NCI-H2196 (cell line): ENCODE results near the gene ANKIB1.
"Not testable (repeated sequence)": the region's sequence is repeated elsewhere in the genome, so short reads cannot be mapped to it uniquely, and the experiment has no call there.

Experiments used
- DNase-seq: peaks from one replicate; lab custom pipeline; 2025; ENCODE audit not compliant: unreplicated experiment; lab: John Stamatoyannopoulos, UW

ANKIB1 gene

DNA sequence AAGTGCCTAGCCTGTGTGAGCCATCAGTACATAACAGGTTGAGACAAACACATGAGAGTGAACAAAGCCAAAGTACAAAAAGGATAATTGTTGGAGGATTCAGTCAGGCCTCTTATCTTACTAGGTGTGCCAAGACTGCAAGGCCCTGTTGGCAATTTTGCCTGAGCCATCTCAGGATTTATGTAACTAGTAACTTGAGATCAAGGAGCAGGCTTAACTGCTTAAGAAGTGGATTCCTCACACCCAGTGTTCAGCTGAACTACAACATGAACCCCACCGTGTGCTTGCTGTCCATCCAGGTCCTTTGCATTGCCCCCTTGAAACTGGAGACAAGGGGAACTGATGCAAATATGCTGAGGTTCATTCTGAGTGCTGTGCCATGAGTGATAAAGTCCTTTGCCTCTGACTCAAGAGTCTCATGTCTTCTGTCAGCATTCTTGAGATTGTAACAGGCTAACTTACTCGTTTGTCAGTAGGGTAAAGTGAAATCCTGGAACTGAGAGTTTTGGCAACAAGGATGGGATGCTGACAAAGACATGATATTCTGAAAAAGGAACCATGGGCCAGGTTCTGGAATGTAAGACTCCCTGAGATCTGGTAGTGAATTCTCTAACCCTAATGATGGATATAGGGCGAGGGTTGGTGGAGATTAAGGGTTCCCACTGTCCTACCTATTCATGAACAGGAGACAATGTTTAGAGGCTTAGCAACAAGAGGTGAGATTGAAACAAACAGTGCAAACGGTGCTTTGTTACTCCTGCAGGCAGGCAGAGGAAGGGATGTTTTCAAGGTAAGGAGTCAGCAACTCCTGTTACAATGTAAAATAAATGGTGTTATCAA lies 157.4 kb downstream of the ANKIB1 start:
- peak; percentile 35 for DNase-seq

DNA sequence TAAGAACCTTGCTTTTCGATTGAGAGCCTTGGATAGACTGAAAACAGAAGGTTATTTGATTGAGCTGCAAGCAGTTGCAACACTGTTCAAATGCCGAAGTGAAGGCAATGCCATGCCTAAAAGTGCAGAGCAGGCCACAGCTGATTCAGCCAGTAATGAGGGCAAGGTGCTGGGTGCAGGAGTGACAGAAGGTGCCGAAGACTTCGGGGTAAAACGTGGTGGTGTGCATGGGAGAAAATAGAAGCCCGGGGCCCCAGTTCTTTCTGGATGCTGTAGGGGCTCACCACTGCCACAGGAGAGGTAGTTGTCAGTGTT lies 157.9 kb downstream of the ANKIB1 start:
- DNase-seq: no peak

DNA sequence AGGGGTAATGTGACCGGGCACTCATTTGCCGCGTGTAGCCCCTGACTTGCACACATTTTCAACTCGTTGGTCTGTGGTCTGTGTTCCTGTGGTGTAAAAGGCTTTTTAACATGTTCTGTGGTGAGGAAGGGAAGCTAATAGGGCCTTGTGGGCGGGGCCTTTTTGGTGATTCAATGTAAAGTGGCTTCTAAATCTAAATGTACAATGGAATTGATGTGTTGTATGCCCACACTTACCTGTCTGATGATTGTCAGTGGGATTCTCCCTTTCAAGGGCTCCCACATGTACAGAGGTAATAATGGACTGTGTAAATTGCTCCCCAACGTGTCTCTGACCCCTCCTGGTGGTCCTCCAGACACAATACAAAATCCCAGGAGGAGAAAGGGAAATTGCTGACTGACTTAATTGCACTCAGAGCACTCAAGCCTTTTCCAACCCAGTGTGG lies 158.4 kb downstream of the ANKIB1 start:
- DNase-seq: no peak

DNA sequence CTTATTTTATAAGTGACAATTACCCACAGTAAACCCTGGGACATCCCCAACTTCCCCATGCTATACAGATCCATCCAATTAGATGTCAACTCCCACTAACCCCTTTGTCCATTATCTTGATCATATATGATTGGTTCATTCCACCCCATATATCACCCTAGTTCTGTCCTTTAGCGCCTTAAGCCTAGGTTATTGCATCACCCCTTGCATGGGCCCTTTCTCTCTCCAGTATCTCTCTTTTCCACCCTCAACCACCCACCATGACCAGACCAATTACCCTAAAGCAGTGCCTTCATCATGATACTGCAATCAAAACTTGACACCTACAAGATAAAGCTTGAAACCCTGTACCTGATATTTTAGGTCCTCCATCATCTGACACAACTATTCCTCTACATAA lies 163.6 kb downstream of the ANKIB1 start:
- DNase-seq: no peak

DNA sequence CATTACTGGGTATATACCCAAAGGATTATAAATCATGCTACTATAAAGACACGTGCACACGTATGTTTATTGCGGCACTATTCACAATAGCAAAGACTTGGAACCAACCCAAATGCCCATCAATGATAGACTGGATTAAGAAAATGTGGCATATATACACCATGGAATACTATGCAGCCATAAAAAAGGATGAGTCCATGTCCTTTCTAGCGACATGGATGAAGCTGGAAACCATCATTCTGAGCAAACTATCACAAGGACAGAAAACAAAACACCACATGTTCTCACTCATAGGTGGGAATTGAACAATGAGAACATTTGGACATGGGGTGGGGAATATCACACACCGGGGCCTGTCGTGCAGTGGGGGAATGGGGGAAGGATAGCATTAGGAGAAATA lies 164.4 kb downstream of the ANKIB1 start:
- not testable (repeated sequence) for DNase-seq

DNA sequence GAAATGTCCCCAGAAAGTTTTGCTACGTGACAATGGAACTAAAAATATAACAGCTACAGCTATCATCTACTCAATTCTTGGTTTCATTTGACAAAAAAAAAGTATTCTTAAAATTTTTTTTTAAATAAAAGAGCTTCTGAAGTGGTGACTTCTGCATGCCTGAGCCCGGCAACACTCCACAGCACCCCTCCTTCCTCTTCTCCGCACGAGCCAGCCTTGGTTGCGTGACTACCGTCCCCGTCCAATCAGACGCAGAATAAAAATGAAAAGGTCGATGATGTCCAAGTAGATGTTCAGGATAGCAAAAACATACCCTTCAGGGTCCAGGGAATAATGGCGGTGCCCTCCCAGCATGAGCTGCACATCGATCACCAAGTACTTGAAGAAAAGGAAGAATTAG lies 167.0 kb downstream of the ANKIB1 start:
- DNase-seq: no peak

DNA sequence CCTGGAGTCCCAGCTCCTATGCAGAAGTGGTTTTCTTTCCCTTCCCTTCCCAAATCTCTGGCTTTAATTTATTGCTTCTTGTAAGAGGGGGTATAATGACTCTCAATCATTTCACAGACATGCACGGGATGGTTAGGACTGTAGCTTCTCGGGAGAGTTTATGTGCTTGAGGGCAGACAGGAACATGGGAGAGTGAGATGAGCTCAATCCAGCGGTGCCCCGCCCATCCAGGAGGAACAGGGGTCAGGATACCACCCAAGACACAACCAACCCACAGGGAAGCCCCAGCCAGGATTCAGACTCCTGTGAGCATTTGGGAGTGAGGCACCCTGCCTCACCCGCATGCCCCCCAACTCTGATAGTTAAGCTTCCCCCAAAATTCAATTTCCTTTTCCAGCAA lies 167.8 kb downstream of the ANKIB1 start:
- no peak for DNase-seq

DNA sequence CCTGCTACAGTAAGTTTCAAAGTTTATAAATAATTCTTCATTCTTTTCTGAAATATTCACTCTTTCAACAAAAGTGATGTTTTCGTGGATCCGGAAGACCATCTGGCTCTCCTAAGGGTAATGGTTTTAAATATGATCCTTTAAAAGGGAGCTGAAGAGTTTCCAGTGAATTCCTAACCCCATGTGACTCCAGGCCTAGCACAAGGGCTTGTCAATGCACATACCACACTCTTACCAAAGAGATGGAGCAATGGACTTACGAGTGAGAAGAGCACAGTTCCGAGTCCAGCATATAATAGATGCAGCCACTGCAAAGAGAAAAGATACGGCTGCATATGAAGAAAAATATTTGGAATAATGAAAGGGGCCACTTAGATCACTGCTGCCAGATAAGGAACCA lies 169.5 kb downstream of the ANKIB1 start:
- DNase-seq: no peak

DNA sequence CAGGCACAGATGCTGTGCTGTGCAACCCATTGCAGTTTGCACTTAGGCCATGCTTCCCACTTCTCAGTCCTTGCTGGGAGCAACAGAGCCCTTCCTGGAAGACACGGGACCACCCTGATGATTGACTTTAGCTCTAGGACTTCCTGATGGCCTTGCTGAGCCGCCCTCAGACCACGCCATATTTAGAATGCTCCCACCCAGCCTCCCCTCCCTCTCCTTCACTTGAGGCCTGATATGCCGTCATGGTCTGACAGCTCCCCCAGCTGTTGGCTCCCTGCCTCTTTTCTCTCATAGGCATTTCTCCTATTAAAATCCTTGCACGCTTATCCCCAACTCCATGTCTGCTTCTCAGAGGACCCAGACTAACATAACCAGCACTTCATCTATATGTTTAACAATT lies 172.1 kb downstream of the ANKIB1 start:
- no peak for DNase-seq

DNA sequence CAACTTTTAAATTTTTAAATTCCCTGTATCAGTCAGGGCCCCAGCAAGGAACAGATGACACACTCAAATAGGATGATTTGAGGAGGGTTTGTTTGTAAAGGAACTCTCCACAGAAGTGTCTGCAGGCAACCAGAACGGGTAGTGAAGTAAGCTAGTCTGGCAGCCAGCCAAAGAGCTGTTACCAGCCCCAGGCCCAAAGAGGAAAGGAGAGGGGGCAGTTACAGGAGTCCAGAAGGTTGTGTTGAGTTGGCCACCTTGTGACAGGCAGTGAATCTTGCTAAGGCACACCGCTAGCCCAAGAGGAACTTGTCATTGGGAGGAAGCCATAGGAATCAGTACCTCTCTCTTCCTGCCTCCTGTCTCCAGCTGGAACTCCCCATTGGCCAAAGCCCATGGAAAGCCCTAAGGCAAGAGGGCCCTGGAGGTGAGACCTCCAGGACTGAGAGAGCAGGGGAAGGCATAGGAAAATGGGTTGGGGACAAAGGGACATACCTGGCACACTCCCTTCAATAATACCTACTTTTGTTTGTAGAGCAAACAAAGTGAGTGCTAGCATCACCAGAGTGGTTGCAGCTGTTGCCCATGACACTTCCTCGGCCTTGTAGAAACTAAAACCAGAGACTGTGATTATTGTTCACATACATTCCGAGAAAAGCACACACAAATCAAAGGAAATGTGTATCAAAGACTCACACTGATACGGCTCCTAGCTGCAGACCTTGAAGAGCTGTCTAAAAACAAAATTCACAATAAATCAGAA lies 176.1 kb downstream of the ANKIB1 start:
- DNase-seq: peak; percentile 60

DNA sequence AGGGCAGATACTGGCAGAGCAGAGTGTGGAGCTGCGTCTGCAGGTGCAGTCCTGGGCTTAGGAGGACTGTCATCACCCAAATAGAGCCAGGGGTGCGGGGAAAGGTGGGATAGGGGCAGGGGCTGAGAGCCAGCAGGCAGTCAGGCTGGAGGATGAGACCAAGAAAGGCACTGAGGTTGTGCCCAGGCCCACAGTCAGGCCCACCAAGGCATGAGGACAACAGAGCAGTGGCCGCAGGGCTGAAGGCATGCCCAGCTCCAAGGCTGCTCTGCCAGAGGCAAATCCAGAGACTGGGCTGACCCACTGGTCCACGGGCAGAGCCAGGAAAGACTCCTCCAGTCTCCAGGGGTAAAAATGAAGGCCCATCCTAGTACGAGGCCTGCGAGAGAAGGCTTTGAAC lies 177.2 kb downstream of the ANKIB1 start:
- no peak for DNase-seq

DNA sequence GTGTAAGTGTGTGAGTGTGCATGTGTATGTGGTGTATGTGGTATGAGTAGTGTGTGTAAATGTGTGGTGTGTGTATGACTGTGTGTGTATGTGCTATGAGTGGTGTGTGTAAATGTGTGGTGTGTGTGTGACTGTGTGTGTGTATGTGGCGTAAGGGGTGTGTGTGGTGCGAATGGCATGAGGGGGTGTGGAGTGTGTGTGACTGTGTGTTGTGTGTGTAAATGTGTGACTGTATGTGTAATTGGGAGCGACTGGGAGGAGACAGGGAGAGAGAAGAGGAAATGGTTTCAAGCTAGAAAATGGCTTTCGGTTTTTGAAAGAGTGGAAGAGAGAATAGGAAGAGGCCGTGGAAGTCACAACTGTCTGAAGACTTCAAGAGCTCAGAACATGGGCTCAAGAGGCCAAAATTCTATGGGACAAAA lies 177.9 kb downstream of the ANKIB1 start:
- no peak for DNase-seq

DNA sequence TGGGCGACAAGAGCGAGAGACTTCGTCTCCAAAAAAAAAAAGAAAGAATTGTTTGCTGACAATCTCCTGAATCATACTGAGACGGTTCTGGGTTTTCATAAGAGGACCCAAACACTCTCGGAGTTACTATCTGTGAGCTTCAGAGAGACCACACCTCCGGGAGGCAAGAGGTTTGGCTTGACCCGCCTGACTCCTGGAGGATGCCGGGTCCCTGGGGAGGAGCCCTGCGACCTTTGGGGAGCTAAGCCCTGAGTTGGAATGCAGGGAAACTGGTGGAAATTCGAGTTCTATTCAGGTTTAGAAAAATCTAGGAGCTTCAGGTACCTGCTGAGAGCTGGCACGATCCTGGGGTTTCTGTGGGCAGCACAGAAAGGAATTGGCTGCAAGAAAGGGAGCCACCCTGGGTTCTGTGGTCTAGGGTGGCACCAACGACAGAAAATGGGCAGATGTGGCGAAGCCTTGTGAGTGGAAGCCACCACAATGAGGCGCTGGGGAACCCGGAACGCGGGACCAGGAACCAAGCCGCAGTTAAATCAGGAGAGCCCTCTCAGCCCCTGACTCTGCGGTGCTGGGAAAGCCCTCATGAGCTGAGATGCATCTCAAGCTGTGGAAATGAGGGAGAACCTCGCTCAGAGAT lies 179.7 kb downstream of the ANKIB1 start:
- DNase-seq: no peak

DNA sequence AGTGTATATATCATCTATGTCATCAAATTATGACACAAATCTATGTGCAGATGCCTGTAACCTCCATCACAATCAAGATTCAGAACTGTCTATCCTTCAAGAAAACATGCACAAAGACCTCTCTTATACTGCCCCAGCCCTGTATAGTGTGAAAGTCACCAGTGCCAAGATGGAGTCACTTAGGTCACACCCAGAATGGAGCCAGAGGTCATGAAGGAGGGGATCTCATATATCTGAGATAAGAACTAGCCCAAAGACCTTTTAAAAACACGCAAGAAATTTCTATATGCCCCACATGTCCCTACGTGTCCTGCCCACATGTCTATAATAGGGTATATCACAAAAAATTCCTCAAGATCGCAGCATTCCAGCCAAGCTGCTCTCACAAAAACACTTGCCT lies 181.4 kb downstream of the ANKIB1 start:
- DNase-seq: no peak

DNA sequence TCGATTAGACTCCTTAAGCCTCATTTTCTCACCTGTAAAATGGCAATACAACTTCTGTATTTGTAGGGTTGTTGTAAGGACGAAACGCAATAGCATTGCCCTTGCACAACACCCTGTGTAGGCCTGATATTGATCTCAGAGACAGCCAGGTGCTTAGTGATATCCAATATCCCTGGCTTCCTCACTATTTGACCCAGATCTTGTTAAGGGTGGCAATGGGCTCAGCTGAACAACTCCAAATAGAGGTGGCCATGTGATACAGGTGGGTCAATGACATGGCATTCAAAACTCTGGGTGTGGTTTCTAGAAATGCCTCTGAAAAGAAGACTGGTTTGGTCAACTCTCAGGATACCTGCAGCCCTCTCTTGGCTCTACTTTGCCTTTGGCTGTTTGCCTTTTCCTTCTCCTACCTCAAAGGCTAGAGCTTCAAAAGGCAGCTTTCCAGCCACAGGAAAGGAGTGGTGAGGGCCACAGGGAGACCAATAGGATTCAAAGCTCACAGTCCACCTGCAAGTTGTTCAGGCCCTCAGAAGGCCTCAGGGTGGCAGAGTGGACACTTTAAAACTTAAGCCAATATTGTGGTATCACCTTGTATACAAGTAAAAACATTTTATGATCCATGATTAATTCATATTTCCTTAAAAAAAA lies 186.6 kb downstream of the ANKIB1 start:
- peak; percentile 79 for DNase-seq

DNA sequence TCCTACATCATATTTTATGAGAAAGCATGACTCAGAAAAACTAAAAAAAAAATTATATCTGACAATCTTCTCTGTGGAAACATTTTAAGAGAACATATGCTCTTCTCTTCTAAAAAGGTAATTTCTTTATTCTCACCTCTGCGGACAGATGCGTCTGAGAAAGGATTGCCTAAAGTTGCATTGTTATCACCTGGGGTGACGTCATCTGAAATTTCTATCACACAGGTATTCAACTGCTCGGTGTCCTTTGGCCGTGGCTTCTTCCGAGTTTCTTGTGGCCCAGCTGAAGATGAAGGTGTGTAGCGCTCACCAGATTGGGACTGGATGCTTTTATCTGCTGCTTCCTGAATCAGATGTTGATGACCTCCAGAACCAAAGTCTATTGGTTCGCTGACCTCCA lies 187.2 kb downstream of the ANKIB1 start:
- no peak for DNase-seq

DNA sequence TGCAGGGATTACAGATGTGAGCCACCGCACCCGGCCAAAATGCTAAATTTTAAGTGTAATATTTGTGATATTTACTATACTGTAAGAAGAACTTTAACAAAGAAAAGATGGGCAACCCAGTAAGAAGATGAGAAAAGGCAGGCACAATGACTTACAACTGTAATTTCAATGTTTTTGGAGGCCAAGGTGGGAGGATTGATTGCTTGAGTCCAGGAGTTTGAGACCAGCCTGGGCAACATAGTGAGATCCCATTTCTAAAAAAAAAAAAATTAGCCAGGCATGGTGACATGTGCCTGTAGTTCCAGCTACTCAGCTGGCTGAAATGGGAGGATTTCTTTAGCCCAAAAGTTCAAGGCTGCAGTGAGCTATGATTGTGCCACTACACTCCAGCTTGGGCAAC lies 189.8 kb downstream of the ANKIB1 start:
- no peak for DNase-seq

DNA sequence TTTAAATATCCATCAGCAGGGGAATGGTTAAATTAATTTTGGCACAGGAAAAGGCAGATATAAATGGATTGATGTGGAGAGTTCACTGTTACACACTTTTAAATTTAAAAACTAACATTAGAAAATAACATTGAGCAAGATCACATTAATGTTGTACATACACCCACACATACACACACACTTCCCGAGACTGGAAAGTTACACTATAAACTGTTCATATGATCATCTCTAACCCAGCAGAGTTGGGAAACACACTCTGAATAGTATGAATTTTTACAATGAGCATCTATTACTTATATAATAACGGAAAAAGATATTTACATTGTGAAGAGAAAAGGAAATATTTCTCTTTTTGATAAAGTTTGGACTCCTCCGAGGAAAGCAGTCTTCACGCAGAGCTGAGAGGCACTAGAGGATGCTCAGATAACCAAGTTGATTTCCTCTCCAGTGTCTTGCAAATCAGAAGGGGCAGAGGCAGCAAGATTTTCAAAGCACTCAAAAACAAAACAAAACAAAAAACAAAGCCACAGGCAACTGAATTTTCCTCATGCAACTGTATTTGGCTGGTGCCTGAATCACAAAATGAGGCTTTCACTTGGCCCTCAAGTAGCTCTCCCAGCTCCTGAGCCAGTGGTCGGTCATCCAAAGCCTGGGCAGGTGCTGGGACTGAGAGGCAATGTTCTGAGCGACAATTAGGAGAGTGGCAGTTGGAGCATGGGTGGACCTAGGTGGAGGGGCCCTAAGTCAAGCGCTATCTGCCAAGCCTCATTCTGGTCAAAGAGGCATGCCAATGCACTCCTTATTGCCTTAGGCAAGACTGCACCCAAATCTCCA lies 191.1 kb downstream of the ANKIB1 start:
- DNase-seq: no peak

DNA sequence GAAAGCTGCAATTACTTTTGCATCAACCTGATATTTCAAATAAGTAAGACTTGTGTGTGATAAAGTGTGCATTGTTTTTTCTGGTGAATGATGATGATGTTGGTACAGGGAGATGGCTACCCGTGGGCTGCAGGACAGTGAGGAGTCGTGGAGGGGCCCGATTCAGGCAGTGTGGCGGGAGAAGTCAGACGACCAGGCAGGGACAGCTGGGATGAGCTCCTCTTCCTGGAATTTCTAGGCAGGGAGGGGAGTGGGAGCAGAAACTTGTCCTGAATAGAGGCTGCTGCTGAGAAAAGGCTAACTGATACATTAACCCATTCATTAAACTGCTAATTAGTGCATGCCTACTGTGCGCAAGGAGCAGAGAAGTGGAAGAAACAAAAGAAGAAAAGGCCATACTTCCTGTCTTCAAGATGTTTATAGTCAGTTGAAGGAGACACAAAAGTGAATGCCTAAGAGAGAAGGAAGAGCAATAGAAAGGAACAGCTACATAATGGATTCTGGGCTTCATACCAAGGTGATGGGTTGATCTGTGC lies 192.2 kb downstream of the ANKIB1 start:
- DNase-seq: no peak

DNA sequence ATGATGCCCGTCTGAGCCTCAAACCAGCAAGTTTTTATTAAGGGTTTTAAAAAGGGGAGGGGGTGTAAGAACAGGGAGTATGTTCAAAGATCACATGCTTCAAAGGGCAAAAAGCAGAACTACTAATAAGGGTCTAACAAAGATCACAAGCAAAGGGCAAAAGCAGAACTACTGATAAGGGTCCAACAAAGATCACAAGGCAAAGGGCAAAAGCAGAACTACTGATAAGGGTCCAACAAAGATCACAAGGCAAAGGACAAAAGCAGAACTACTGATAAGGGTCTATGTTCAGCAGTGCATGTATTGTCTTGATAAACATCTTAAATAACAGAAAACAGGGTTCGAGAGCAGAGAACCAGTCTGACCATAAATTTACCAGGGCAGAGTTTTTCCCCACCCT lies 196.9 kb downstream of the ANKIB1 start:
- DNase-seq: not testable (repeated sequence)
